K562 (cell line): ENCODE measurements around the gene INTS4. TPM values are rescaled to one million over a fixed set of nuclear protein-coding genes. Genes with fewer than 3 reads are reported as not detected.

Experiments used
- ATAC-seq: fragments of 200-7000 bp; cut with Tn5 transposase; 3 replicates; pipeline ENCODE4 v1.9.1; 2020; ENCODE audit warnings: moderate library complexity
- BruUV-seq: library from RNA; stranded (reverse); fragments of 400-500 nt; replicated peaks from 2 replicates; lab custom pipeline; 2021; lab: Mats Ljungman, UMichigan
- CTCF ChIA-PET: fragments of 300-600 bp; formaldehyde crosslinking; extraction: SDS; loops from one replicate; lab custom pipeline; 2021; ENCODE audit warnings: low intra/inter-chr PET ratio; lab: Yijun Ruan, JAX
- POLR2A ChIA-PET: fragments of 300-600, 350-650 bp; sonication (Branson Sonifier 250); formaldehyde crosslinking; extraction: SDS; loops from one replicate; lab custom pipeline; 2021; ENCODE audit warnings: antibody characterized with exemption, inconsistent platforms; lab: Yijun Ruan, JAX
- DNase-seq, 4 experiments: peaks; one replicate each; pipeline versions ENCODE4 v3.0.0 to v3.0.0-alpha.2; 2011 to 2018; ENCODE audit warnings: low spot score in 3 of 4, mixed read lengths in 3 of 4; ENCODE audit errors: extremely low read depth in 1 of 4
- FAIRE-seq: peaks from 2 replicates; lab custom pipeline; 2011; peaks lifted over from hg19 to GRCh38; lab: Jason Lieb, UNC
- H2AFZ ChIP-seq: 2 replicates; pipeline ENCODE4 v1.6.0; 2011; ENCODE audit warnings: low read depth, low read length, control low read depth, inconsistent platforms
- H3K27ac ChIP-seq: fragments of 200-600 bp; 3 replicates; pipeline ENCODE4 v1.8.0; 2011; ENCODE audit warnings: low read depth, mild to moderate bottlenecking, control low read depth, inconsistent platforms, low read length, moderate library complexity, mixed read lengths; ENCODE audit errors: extremely low read depth
- H3K27me3 ChIP-seq, 2 experiments: fragments of 300-600 bp in 1 of 2; 2 replicates in 1 of 2; 3 replicates in 1 of 2; pipeline versions ENCODE4 v1.6.0 to v1.8.0; 2011; ENCODE audit warnings: inconsistent platforms in 2 of 2, low read length in 2 of 2, mild to moderate bottlenecking in 1 of 2, mixed read lengths in 1 of 2, moderate library complexity in 1 of 2; ENCODE audit not compliant: control insufficient read depth in 2 of 2, insufficient read depth in 2 of 2
- H3K36me3 ChIP-seq: fragments of 300-600 bp; 3 replicates; pipeline ENCODE4 v1.8.0; 2011; ENCODE audit warnings: mild to moderate bottlenecking, low read length, inconsistent platforms; ENCODE audit not compliant: control insufficient read depth, insufficient read depth
- H3K4me1 ChIP-seq, 2 experiments: fragments of 200-600 bp in 1 of 2; replicated peaks in 1 of 2; 2 replicates in 1 of 2; 3 replicates in 1 of 2; pipeline versions ENCODE4 v1.5.1 to v1.8.0; 2011; ENCODE audit warnings: inconsistent platforms in 2 of 2, low read length in 2 of 2, mild to moderate bottlenecking in 1 of 2, mixed read lengths in 1 of 2, moderate library complexity in 1 of 2; ENCODE audit not compliant: control insufficient read depth in 2 of 2, insufficient read depth in 2 of 2
- H3K4me2 ChIP-seq: 2 replicates; pipeline ENCODE4 v1.6.1; 2011; ENCODE audit warnings: low read length, control low read depth, inconsistent platforms, mixed read lengths; ENCODE audit not compliant: insufficient read depth
- H3K4me3 ChIP-seq: fragments of 200-600 bp; sonication (generic), shearing (Covaris generic); 2 replicates; pipeline ENCODE4 v1.5.1; 2016; ENCODE audit warnings: control low read depth, inconsistent platforms
- H3K79me2 ChIP-seq: fragments of 200-600 bp; 3 replicates; pipeline ENCODE4 v1.8.0; 2011; ENCODE audit warnings: low read length, inconsistent platforms; ENCODE audit not compliant: control insufficient read depth, insufficient read depth
- H3K9ac ChIP-seq, 2 experiments: 2 replicates each; pipeline versions ENCODE4 v1.6.0 to v1.6.1; 2011; ENCODE audit warnings: low read depth in 2 of 2, low read length in 2 of 2, control low read depth in 1 of 2, inconsistent platforms in 1 of 2, mild to moderate bottlenecking in 1 of 2, mixed read lengths in 1 of 2; ENCODE audit not compliant: insufficient read depth in 1 of 2
- H3K9me1 ChIP-seq: one replicate; pipeline ENCODE4 v1.6.0; 2011; ENCODE audit warnings: inconsistent platforms, mild to moderate bottlenecking, low read length, moderate library complexity; ENCODE audit not compliant: control insufficient read depth, insufficient read depth
- H3K9me3 ChIP-seq: replicated peaks from 2 replicates; pipeline ENCODE4 v1.5.1; 2011; ENCODE audit warnings: low read depth, low read length, inconsistent platforms; ENCODE audit not compliant: control insufficient read depth, insufficient read depth
- H4K20me1 ChIP-seq: replicated peaks from 2 replicates; pipeline ENCODE4 v1.6.1; 2011; ENCODE audit warnings: low read length, inconsistent platforms, mixed read lengths; ENCODE audit not compliant: control insufficient read depth, insufficient read depth
- C11orf30 ChIP-seq: fragments of 450-650 bp; IDR thresholded peaks from 2 replicates; pipeline ENCODE4 v1.6.1; 2016; ENCODE audit warnings: low read depth, mild to moderate bottlenecking
- ETV6 ChIP-seq, 3 experiments: fragments of 150-350 bp in 1 of 3; sonication (generic) in 1 of 3; formaldehyde crosslinking in 1 of 3; IDR thresholded peaks; 2 replicates each; pipeline versions ENCODE4 v1.6.1 to v1.8.0; 2014 to 2022; ENCODE audit warnings: borderline replicate concordance in 2 of 3, low read depth in 2 of 3, antibody characterized with exemption in 1 of 3, low read length in 1 of 3, mild to moderate bottlenecking in 1 of 3, missing genetic modification reagents in 1 of 3
- IFI16 ChIP-seq: fragments of 250-450 bp; sonication (Bioruptor Pico); IDR thresholded peaks from 2 replicates; pipeline ENCODE4 v2.1.2; 2022; ENCODE audit warnings: mild to moderate bottlenecking, inconsistent platforms
- SMARCE1 ChIP-seq: fragments of 450-650 bp; IDR thresholded peaks from 2 replicates; pipeline ENCODE4 v1.7.1; 2016; ENCODE audit warnings: mild to moderate bottlenecking
- TAF1 ChIP-seq: IDR thresholded peaks from 2 replicates; pipeline ENCODE4 v1.6.1; 2011; ENCODE audit warnings: mild to moderate bottlenecking, low read length, moderate library complexity; ENCODE audit not compliant: insufficient read depth, control insufficient read depth, severe bottlenecking; ENCODE audit errors: extremely low read depth
- ZNF124 ChIP-seq: sonication (generic); formaldehyde crosslinking; IDR thresholded peaks from 2 replicates; pipeline ENCODE4 v1.8.1; 2022; ENCODE audit warnings: missing genetic modification reagents
- WGBS: fragments of 100-300 bp; shearing (Covaris generic); methylation state at CpG from one replicate; pipeline ENCODE4 v1.1.6; 2016; ENCODE audit warnings: low coverage, mixed read lengths; ENCODE audit not compliant: insufficient coverage; ENCODE audit errors: missing lambda C conversion rate; 5-methylcytosine and 5-hydroxymethylcytosine counted together
- in situ Hi-C: fragments of 300-500 bp; cut with MboI; formaldehyde crosslinking; loops from 4 replicates; pipeline ENCODE4 v1.15.0; 2018; ENCODE audit warnings: inconsistent platforms, mixed read lengths
- intact Hi-C: fragments of 100-400 bp; cut with micrococcal nuclease; formaldehyde crosslinking; loops from 2 replicates; pipeline ENCODE4 v1.14.2; 2022
- polyA plus RNA-seq, 8 experiments: library from polyadenylated mRNA; depleted of rRNA in 4 of 8; stranded (reverse) in 5 of 8; unstranded in 3 of 8; fragments of >200 nt; fragmentation: Nextera tagmentation in 2 of 8; fragmentation: Illumina TruSeq in 1 of 8; extraction: Ambion mirVana in 2 of 8; extraction: Trizol in 1 of 8; gene quantifications; 2 replicates each; pipeline versions ENCODE4 v1.2.1 to v1.2.3, GENCODE V29; 2011 to 2014; ENCODE audit warnings: inconsistent platforms in 1 of 8, missing spikeins in 1 of 8
- total RNA-seq, 7 experiments: library from RNA; depleted of rRNA in 6 of 7; stranded (reverse); fragments of >200 nt in 6 of 7; fragmentation: Illumina TruSeq in 2 of 7; extraction: Trizol in 2 of 7; gene quantifications; 2 replicates each; pipeline versions ENCODE4 v1.2.1 to v1.2.3, GENCODE V29; 2011 to 2021; ENCODE audit warnings: low replicate concordance in 1 of 7
- TF ChIP-seq, protein P1 (sequence below), 2 experiments: IDR thresholded peaks in 1 of 2; conservative IDR thresholded peaks in 1 of 2; 2 replicates each; pipeline ENCODE4 v1.6.1; 2016; ENCODE audit warnings: low read depth in 2 of 2, mild to moderate bottlenecking in 1 of 2, missing compliant biosample characterization in 1 of 2, missing genetic modification characterization in 1 of 2, moderate library complexity in 1 of 2
- TF ChIP-seq, protein P2 (sequence below): fragments of 250-450 bp; sonication (Bioruptor Pico); IDR thresholded peaks from 2 replicates; pipeline ENCODE4 v1.8.0; 2021; ENCODE audit warnings: moderate library complexity, mild to moderate bottlenecking, inconsistent platforms
- TF ChIP-seq, protein P3 (sequence below): fragments of 200-400 bp; formaldehyde crosslinking; IDR thresholded peaks from 2 replicates; pipeline ENCODE4 v1.6.1; 2017; ENCODE audit warnings: mild to moderate bottlenecking, low read depth, low read length, moderate library complexity
- TF ChIP-seq, protein P4 (sequence below): IDR thresholded peaks from 2 replicates; pipeline ENCODE4 v1.6.1; 2012; ENCODE audit warnings: low read depth, low read length, improper control_type of control experiment, borderline replicate concordance

The INTS4 gene
- total and polyA plus RNA-seq, 9 of the 15 experiments (the other 6 are each of a cell fraction or from before 2014, with no cell fraction given): 28.4 to 53.4 (median 44.5) TPM

DNA sequence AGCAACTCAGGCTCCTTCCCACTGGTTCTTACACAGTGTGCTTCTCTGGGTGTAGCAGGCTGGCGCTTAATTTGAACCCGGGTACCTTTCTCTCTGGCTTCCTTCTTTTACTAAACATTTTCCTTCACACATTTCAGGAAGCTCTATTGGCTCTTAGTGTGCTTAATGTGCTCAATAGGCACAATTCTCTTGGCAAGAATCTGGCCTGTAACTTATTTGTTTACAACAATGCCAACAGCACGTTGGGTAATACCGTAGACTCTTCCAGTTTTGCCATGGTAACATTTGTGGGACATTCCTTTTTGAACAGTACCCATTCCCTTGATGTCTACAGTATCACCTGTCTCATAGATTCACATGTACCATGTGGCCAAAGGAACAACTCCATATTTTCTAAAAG is 125.7 kb downstream of the INTS4 start (continued):
- TF ChIP-seq, protein P1, sequence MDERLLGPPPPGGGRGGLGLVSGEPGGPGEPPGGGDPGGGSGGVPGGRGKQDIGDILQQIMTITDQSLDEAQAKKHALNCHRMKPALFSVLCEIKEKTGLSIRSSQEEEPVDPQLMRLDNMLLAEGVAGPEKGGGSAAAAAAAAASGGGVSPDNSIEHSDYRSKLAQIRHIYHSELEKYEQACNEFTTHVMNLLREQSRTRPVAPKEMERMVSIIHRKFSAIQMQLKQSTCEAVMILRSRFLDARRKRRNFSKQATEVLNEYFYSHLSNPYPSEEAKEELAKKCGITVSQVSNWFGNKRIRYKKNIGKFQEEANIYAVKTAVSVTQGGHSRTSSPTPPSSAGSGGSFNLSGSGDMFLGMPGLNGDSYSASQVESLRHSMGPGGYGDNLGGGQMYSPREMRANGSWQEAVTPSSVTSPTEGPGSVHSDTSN (CRISPR knock-in tag; IDR thresholded peaks at IDR 0.05; ENCODE audit: low read depth): no peak
- TF ChIP-seq, protein P1 (tag; conservative IDR thresholded peaks at IDR 0.05; ENCODE audit: low read depth): no peak
- TF ChIP-seq IFI16 (CRISPR knock-in tag): no peak

DNA sequence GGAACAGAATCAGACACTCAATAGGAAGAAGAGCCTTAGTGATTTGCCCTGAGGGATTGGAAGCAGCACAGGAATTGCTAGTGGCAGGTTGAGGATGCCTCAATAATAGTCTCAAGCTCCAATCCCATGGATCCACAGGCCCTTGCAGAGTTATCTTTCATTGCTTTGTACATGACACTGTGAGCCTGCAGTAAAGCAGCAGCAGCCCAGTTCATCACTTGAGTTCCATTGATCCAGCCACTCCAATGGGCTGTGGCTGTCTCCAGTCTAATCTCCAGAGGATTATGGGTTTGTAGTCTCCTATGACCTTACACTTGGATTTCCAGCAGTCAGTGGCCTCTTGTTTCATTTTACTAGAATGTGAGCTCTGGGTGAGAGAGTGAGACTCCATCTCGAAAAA is 128.1 kb downstream of the INTS4 start:
- H3K79me2 ChIP-seq: no peaks in the 10 kb centered on the region
- H3K9me3 ChIP-seq: no peaks in the 10 kb centered on the region
- no peaks in the 10 kb centered on the region for H3K9me1 ChIP-seq
- BruUV-seq: no TSS peak
- H3K27me3 ChIP-seq: no peaks in the 10 kb centered on the region
- in situ Hi-C loops (no loop called here), intact Hi-C loops (no loop called here)
- no peak overlapping the region for H2AFZ ChIP-seq
- H4K20me1 ChIP-seq: no peaks in the 10 kb centered on the region
- 17% methylated on average over 1 of the region's 1 CpG for WGBS
- no peak for FAIRE-seq
- ChIA-PET POLR2A (interaction anchor here (0.6 to 1.1 kb wide), 2 partner anchors 11 to 803 kb away, joined by 3 read pairs; no protein-coding TSS in a partner anchor), CTCF (no interaction called here)
- no peak for DNase-seq
- H3K27ac ChIP-seq: no peak overlapping the region
- no peak overlapping the region for H3K9ac ChIP-seq
- H3K4me3 ChIP-seq: no peak overlapping the region
- no peak for ATAC-seq
- peaks cover under 1% of the 10 kb centered on the region; the same call in 1 of the 3 replicates for H3K36me3 ChIP-seq
- no peaks in the 10 kb centered on the region; a peak in 1 of 5 replicates for H3K4me1 ChIP-seq
- H3K4me2 ChIP-seq: no peak overlapping the region
- TF ChIP-seq, protein P2, sequence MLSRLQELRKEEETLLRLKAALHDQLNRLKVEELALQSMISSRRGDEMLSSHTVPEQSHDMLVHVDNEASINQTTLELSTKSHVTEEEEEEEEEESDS (CRISPR knock-in tag): no peak
- TF ChIP-seq C11orf30: no peak
- no peak for TF ChIP-seq ETV6 (IDR thresholded peaks at IDR 0.05; ENCODE audit: borderline replicate concordance in 1 of 2, low read depth in 2 of 2, low read length in 1 of 2)
- TF ChIP-seq ETV6 (CRISPR knock-in tag; IDR thresholded peaks at IDR 0.05; ENCODE audit: borderline replicate concordance): no peak
- no peak for TF ChIP-seq ZNF124 (CRISPR knock-in tag)
- TF ChIP-seq SMARCE1: no peak
- TF ChIP-seq TAF1: no peak
- TF ChIP-seq, protein P3, sequence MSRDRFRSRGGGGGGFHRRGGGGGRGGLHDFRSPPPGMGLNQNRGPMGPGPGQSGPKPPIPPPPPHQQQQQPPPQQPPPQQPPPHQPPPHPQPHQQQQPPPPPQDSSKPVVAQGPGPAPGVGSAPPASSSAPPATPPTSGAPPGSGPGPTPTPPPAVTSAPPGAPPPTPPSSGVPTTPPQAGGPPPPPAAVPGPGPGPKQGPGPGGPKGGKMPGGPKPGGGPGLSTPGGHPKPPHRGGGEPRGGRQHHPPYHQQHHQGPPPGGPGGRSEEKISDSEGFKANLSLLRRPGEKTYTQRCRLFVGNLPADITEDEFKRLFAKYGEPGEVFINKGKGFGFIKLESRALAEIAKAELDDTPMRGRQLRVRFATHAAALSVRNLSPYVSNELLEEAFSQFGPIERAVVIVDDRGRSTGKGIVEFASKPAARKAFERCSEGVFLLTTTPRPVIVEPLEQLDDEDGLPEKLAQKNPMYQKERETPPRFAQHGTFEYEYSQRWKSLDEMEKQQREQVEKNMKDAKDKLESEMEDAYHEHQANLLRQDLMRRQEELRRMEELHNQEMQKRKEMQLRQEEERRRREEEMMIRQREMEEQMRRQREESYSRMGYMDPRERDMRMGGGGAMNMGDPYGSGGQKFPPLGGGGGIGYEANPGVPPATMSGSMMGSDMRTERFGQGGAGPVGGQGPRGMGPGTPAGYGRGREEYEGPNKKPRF: no peak
- TF ChIP-seq, protein P4, sequence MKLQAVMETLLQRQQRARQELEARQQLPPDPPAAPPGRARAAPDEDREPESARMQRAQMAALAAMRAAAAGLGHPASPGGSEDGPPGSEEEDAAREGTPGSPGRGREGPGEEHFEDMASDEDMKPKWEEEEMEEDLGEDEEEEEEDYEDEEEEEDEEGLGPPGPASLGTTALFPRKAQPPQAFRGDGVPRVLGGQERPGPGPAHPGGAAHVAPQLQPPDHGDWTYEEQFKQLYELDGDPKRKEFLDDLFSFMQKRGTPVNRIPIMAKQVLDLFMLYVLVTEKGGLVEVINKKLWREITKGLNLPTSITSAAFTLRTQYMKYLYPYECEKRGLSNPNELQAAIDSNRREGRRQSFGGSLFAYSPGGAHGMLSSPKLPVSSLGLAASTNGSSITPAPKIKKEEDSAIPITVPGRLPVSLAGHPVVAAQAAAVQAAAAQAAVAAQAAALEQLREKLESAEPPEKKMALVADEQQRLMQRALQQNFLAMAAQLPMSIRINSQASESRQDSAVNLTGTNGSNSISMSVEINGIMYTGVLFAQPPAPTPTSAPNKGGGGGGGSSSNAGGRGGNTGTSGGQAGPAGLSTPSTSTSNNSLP: no peak
